ENCODE measurements around the gene BBS9. TPM values are rescaled to one million over a fixed set of nuclear protein-coding genes. Genes with fewer than 3 reads are reported as not detected.
"Not testable (repeated sequence)": the region's sequence is repeated elsewhere in the genome, so short reads cannot be mapped to it uniquely, and the experiment has no call there.

The BBS9 gene
- total RNA-seq, 2 donors from 2014 or later = 14.2 to 23.6 TPM

GRCh38 chr7:33509206-33509605 lies 379.8 kb downstream of the BBS9 start:
- intact Hi-C loops (cut with DNase I) = no loop called here
- Histone ChIP-seq H3K27ac (no peak overlapping the region), H3K4me3 (no peak overlapping the region), H3K27me3 (no peaks in the 10 kb centered on the region), H3K4me1 (no peaks in the 10 kb centered on the region), H3K9me3 (no peaks in the 10 kb centered on the region), H3K36me3 (replicated peaks in 1 of 2; ENCODE audit: insufficient read depth in 1 of 2, low read depth in 2 of 2) (no peaks in the 10 kb centered on the region)
- no peak for TF ChIP-seq POLR2A (IDR thresholded peaks at IDR 0.05)
- TF ChIP-seq, protein P1, sequence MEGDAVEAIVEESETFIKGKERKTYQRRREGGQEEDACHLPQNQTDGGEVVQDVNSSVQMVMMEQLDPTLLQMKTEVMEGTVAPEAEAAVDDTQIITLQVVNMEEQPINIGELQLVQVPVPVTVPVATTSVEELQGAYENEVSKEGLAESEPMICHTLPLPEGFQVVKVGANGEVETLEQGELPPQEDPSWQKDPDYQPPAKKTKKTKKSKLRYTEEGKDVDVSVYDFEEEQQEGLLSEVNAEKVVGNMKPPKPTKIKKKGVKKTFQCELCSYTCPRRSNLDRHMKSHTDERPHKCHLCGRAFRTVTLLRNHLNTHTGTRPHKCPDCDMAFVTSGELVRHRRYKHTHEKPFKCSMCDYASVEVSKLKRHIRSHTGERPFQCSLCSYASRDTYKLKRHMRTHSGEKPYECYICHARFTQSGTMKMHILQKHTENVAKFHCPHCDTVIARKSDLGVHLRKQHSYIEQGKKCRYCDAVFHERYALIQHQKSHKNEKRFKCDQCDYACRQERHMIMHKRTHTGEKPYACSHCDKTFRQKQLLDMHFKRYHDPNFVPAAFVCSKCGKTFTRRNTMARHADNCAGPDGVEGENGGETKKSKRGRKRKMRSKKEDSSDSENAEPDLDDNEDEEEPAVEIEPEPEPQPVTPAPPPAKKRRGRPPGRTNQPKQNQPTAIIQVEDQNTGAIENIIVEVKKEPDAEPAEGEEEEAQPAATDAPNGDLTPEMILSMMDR (IDR thresholded peaks at IDR 0.05) = no peak
- ATAC-seq (no peak), DNase-seq (no peak)
- WGBS, 2 donors = 78 to 80% methylated on average over 3 of the region's 3 CpGs

- no peak overlapping the region for H3K4me3 ChIP-seq
- ATAC-seq (no peak), DNase-seq (no peak)
- H3K9me3 ChIP-seq = no peaks in the 10 kb centered on the region
- H3K36me3 ChIP-seq (replicated peaks in 1 of 2; ENCODE audit: insufficient read depth in 1 of 2, low read depth in 2 of 2) = no peaks in the 10 kb centered on the region
- intact Hi-C loops (cut with DNase I) = no loop called here
- H3K4me1 ChIP-seq = no peaks in the 10 kb centered on the region
- no peaks in the 10 kb centered on the region for H3K27me3 ChIP-seq
- 50 to 59% methylated on average over 3 of the region's 3 CpGs for WGBS, 2 donors
- TF ChIP-seq, protein P1 (IDR thresholded peaks at IDR 0.05) = no peak
- TF ChIP-seq POLR2A (IDR thresholded peaks at IDR 0.05) = no peak
- no peak overlapping the region for H3K27ac ChIP-seq
These were observed 382.4 kb downstream of the BBS9 start for GRCh38 chr7:33511778-33512177.

DNA sequence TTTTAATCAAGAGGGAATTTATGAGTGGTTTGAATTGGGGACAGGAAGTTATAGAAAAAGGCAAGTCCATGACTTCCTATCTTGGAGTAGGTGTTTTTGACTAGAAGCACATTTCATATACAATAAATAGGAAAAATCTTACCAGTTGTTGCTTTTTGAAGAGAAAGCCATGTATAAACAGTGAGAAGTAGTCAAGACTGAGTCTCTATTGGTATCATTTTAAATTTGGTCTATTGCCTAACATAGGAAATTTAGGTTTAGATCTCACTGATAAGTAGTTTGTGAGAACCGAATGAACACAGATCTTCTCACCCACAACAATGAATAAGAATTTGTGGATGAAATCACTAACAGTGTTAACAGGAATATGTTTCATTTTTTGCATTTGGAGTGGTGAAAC lies 387.2 kb downstream of the BBS9 start:
- DNase-seq (no peak), ATAC-seq (no peak)
- H3K9me3 ChIP-seq = no peaks in the 10 kb centered on the region
- no peak for TF ChIP-seq POLR2A (IDR thresholded peaks at IDR 0.05)
- TF ChIP-seq, protein P1 (IDR thresholded peaks at IDR 0.05) = no peak
- no peak overlapping the region for H3K27ac ChIP-seq
- H3K4me1 ChIP-seq = no peaks in the 10 kb centered on the region
- no peaks in the 10 kb centered on the region for H3K27me3 ChIP-seq
- H3K4me3 ChIP-seq = no peak overlapping the region
- 70 to 81% methylated on average over 1 of the region's 1 CpG for WGBS, 2 donors
- intact Hi-C loops (cut with DNase I) = no loop called here
- no peaks in the 10 kb centered on the region for H3K36me3 ChIP-seq (replicated peaks in 1 of 2; ENCODE audit: insufficient read depth in 1 of 2, low read depth in 2 of 2)

- H3K4me3 ChIP-seq = no peak overlapping the region
- intact Hi-C loops (cut with DNase I) = no loop called here
- no peak overlapping the region for H3K27ac ChIP-seq
- H3K4me1 ChIP-seq = no peaks in the 10 kb centered on the region
- no peaks in the 10 kb centered on the region for H3K36me3 ChIP-seq (replicated peaks in 1 of 2; ENCODE audit: insufficient read depth in 1 of 2, low read depth in 2 of 2)
- no peaks in the 10 kb centered on the region for H3K9me3 ChIP-seq
- 94 to 98% methylated on average over 2 of the region's 2 CpGs for WGBS, 2 donors
- DNase-seq (no peak), ATAC-seq (no peak)
- TF ChIP-seq, protein P1 (IDR thresholded peaks at IDR 0.05) = no peak
- TF ChIP-seq POLR2A (IDR thresholded peaks at IDR 0.05) = no peak
- H3K27me3 ChIP-seq = no peaks in the 10 kb centered on the region
These were observed 387.8 kb downstream of the BBS9 start for GRCh38 chr7:33517191-33517590.

- ATAC-seq; DNase-seq; H3K9me3 ChIP-seq; H3K27me3 ChIP-seq; H3K4me3 ChIP-seq; H3K4me1 ChIP-seq; H3K36me3 ChIP-seq (replicated peaks in 1 of 2; ENCODE audit: insufficient read depth in 1 of 2, low read depth in 2 of 2); intact Hi-C loops (cut with DNase I); H3K27ac ChIP-seq: not testable (repeated sequence)
- WGBS, 2 donors = 49 to 73% methylated on average over 3 to 7 of the region's 9 CpGs
These were observed 397.6 kb downstream of the BBS9 start for GRCh38 chr7:33527008-33527407.

DNA sequence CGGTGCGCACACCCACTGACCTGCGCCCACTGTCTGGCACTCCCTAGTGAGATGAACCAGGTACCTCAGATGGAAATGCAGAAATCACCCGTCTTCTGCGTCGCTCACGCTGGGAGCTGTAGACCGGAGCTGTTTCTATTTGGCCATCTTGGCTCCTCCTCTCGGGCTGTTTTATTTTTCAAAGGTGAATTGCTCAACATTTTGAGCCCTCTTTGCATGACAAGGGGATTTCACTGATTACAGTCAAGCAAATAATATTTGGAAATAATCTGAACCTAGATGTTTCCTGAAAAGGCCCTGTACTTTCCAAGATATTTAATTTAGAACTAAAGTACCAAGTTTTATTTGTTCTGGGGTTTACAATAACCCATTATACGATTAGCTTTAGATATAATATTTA lies 398.2 kb downstream of the BBS9 start:
- ATAC-seq; intact Hi-C loops (cut with DNase I); H3K36me3 ChIP-seq (replicated peaks in 1 of 2; ENCODE audit: insufficient read depth in 1 of 2, low read depth in 2 of 2); H3K27me3 ChIP-seq; H3K4me1 ChIP-seq; H3K27ac ChIP-seq; DNase-seq; H3K9me3 ChIP-seq; H3K4me3 ChIP-seq: not testable (repeated sequence)
- 74 to 88% methylated on average over 7 to 10 of the region's 10 CpGs for WGBS, 2 donors
